Neuronal stem cell (in vitro differentiated cells): ENCODE data around the gene BLCAP.

Experiments used
- DNase-seq: peaks from one replicate; pipeline ENCODE4 v3.0.0-alpha.2; 2013; ENCODE audit warnings: low spot score
- H2AFZ ChIP-seq: one replicate; pipeline ENCODE4 v1.6.1; 2013; ENCODE audit warnings: mild to moderate bottlenecking, low read length, inconsistent platforms
- H2AK5ac ChIP-seq: 2 replicates; pipeline ENCODE4 v1.6.1; 2013; ENCODE audit warnings: low read depth, mild to moderate bottlenecking, inconsistent platforms, low read length, moderate library complexity, mixed read lengths
- H2BK120ac ChIP-seq: 2 replicates; pipeline ENCODE4 v1.6.1; 2013; ENCODE audit warnings: low read depth, mild to moderate bottlenecking, inconsistent platforms, low read length, moderate library complexity, mixed read lengths
- H2BK12ac ChIP-seq: one replicate; pipeline ENCODE4 v1.6.1; 2013; ENCODE audit warnings: low read length, inconsistent platforms
- H2BK15ac ChIP-seq: 2 replicates; pipeline ENCODE4 v1.6.1; 2013; ENCODE audit warnings: mild to moderate bottlenecking, low read length, inconsistent platforms, mixed read lengths
- H2BK5ac ChIP-seq: one replicate; pipeline ENCODE4 v1.6.1; 2013; ENCODE audit warnings: inconsistent platforms, mild to moderate bottlenecking, low read length, moderate library complexity
- H3K14ac ChIP-seq: one replicate; pipeline ENCODE4 v1.6.1; 2013; ENCODE audit warnings: low read length, inconsistent platforms
- H3K18ac ChIP-seq: 2 replicates; pipeline ENCODE4 v1.6.1; 2013; ENCODE audit warnings: low read length, inconsistent platforms
- H3K23ac ChIP-seq: 2 replicates; pipeline ENCODE4 v1.6.1; 2013; ENCODE audit warnings: low read depth, mild to moderate bottlenecking, mixed read lengths, low read length, inconsistent platforms; ENCODE audit not compliant: poor library complexity
- H3K27ac ChIP-seq: replicated peaks from 3 replicates; pipeline ENCODE4 v1.5.1; 2013; ENCODE audit warnings: low read length, inconsistent platforms
- H3K27me3 ChIP-seq, 3 experiments: 2 replicates each; pipeline ENCODE4 v1.6.1; 2013; ENCODE audit warnings: low read length in 3 of 3, mild to moderate bottlenecking in 2 of 3, inconsistent platforms in 1 of 3, low read depth in 1 of 3, mixed read lengths in 1 of 3, moderate library complexity in 1 of 3; ENCODE audit not compliant: control insufficient read depth in 3 of 3, insufficient read depth in 3 of 3
- H3K36me3 ChIP-seq, 2 donors: replicated peaks in 1 of 2; 2 replicates each; pipeline ENCODE4 v1.6.1; 2013; ENCODE audit warnings: low read length in 2 of 2; ENCODE audit not compliant: control insufficient read depth in 2 of 2, insufficient read depth in 2 of 2
- H3K4ac ChIP-seq: 2 replicates; pipeline ENCODE4 v1.6.1; 2013; ENCODE audit warnings: inconsistent platforms, mild to moderate bottlenecking, low read length, moderate library complexity
- H3K4me1 ChIP-seq, 2 donors: 1 replicate in 1 of 2; 2 replicates in 1 of 2; pipeline ENCODE4 v1.6.1; 2013; ENCODE audit warnings: low read length in 2 of 2, low read depth in 1 of 2; ENCODE audit not compliant: control insufficient read depth in 2 of 2, insufficient read depth in 1 of 2
- H3K4me2 ChIP-seq: one replicate; pipeline ENCODE4 v1.6.1; 2013; ENCODE audit warnings: mild to moderate bottlenecking, low read length, inconsistent platforms; ENCODE audit not compliant: insufficient read depth, poor library complexity, severe bottlenecking
- H3K4me3 ChIP-seq, 2 donors: 2 replicates each; pipeline ENCODE4 v1.5.1; 2013; ENCODE audit warnings: low read length in 2 of 2, mild to moderate bottlenecking in 2 of 2, inconsistent platforms in 1 of 2, moderate library complexity in 1 of 2
- H3K79me1 ChIP-seq: one replicate; pipeline ENCODE4 v1.6.1; 2013; ENCODE audit warnings: low read depth, mild to moderate bottlenecking, inconsistent platforms, low read length, moderate library complexity
- H3K9ac ChIP-seq: one replicate; pipeline ENCODE4 v1.6.1; 2013; ENCODE audit warnings: mild to moderate bottlenecking, low read depth, low read length, inconsistent platforms; ENCODE audit not compliant: poor library complexity
- H3K9me3 ChIP-seq, 2 donors: replicated peaks in 1 of 2; 2 replicates each; pipeline versions ENCODE3 to v1.6.1; 2013; ENCODE audit warnings: low read length in 2 of 2, mild to moderate bottlenecking in 2 of 2, inconsistent platforms in 1 of 2, low read depth in 1 of 2, mixed read lengths in 1 of 2, moderate library complexity in 1 of 2; ENCODE audit not compliant: control insufficient read depth in 2 of 2, insufficient read depth in 1 of 2
- H4K8ac ChIP-seq: one replicate; pipeline ENCODE4 v1.6.1; 2013; ENCODE audit warnings: low read depth, mild to moderate bottlenecking, inconsistent platforms, low read length, moderate library complexity
- H4K91ac ChIP-seq: one replicate; pipeline ENCODE4 v1.6.1; 2013; ENCODE audit warnings: low read length, low read depth, mild to moderate bottlenecking, inconsistent platforms; ENCODE audit not compliant: poor library complexity
- WGBS, 2 donors: extraction: QIAGEN DNeasy Blood & Tissue Kit; methylation state at CpG; one replicate each; pipeline ENCODE4 v1.1.7; 2013; ENCODE audit warnings: missing lambda C conversion rate in 2 of 2, mixed read lengths in 1 of 2; ENCODE audit not compliant: insufficient read length in 2 of 2, insufficient replicate concordance in 1 of 2; ENCODE audit errors: extremely low coverage in 2 of 2; 5-methylcytosine and 5-hydroxymethylcytosine counted together

BLCAP gene

DNA sequence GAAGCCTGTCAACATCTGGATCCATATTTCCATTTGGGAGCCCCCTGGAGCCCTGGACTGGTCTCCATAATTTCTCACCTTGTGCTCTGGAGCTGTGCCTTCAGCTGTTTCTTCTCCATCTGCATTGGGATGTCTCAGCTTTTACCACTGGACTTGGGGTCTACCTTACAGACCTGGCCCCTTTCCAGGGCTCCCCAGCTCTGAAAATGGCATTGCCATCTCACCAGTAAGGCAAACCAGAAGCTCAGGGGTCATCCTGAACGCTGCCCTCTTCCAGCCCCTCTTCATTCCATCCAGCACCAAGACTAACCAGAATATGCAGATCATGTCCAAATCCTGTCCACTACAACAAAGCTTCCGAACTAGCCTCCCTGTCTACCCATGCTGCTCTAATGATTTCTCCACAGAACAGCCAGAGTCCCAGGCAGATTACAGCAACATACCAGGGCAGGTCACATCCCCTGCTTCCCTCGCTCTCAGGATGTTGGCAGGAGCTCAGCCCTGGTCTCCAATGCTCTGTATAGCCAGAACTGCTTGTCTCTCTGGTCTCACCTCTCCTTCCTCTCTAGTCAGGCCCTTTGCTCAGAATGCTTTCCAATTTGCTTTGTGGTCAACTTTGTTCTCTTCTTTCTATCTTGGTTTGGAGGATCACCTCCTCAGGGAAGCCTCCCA, 24.3 kb downstream of the BLCAP start:
- Histone ChIP-seq H4K91ac (no peak overlapping the region), H2BK120ac (no peak overlapping the region), H3K23ac (no peak overlapping the region), H3K4me3 (no peak overlapping the region), H3K9me3 (no peaks in the 10 kb centered on the region), H3K18ac (no peak overlapping the region), H3K27ac (no peak overlapping the region), H2BK15ac (no peak overlapping the region), H3K4me2 (no peak overlapping the region), H4K8ac (no peak overlapping the region), H2AFZ (no peak overlapping the region), H2BK12ac (no peak overlapping the region), H3K79me1 (no peaks in the 10 kb centered on the region), H3K14ac (no peak overlapping the region), H3K36me3 (peaks cover 3 to 8% of the 10 kb centered on the region in 2 donors), H3K9ac (no peak overlapping the region), H2AK5ac (no peak overlapping the region), H3K4ac (no peak overlapping the region), H2BK5ac (no peak overlapping the region), H3K27me3 (no peaks in the 10 kb centered on the region), H3K4me1 (peaks cover 3 to 25% of the 10 kb centered on the region in 2 donors)
- WGBS, 2 donors, result no CpG with 5 or more reads among the region's 3 CpGs
- DNase-seq, result no peak

DNA sequence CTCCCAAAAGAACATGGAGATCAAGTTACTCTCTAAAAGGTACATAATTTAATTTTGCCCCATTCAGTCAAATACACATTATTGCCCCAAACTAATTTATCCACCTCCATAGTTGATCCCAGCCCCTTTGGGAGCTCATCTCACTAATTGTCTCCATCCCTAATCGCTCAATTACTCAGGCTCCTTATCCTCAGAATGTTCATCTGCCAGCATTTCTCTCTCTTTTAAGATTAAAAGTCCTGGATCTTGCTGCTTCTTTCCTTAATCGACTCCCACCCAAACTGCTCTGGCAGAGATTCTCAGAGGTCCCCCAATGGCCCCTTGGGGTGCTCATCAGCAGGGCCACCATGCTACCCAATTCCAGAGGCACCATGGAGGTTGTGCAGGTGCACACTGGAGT, 25.0 kb downstream of the BLCAP start:
- Histone ChIP-seq H3K79me1 (no peaks in the 10 kb centered on the region), H3K9ac (no peak overlapping the region), H2BK12ac (no peak overlapping the region), H2BK120ac (no peak overlapping the region), H2AK5ac (peak overlapping the region; percentile 17), H4K8ac (no peak overlapping the region), H3K14ac (no peak overlapping the region), H3K36me3 (peaks cover under 1 to 3% of the 10 kb centered on the region in 2 donors), H3K23ac (no peak overlapping the region), H3K9me3 (no peaks in the 10 kb centered on the region), H3K4me3 (no peak overlapping the region), H3K27ac (no peak overlapping the region), H3K4me1 (peaks cover 3 to 25% of the 10 kb centered on the region in 2 donors), H3K18ac (peak overlapping the region; percentile 23), H2BK15ac (no peak overlapping the region), H3K4me2 (no peak overlapping the region), H3K27me3 (no peaks in the 10 kb centered on the region), H2AFZ (no peak overlapping the region), H3K4ac (no peak overlapping the region), H2BK5ac (no peak overlapping the region), H4K91ac (no peak overlapping the region)
- DNase-seq, result no peak
- no CpG with 5 or more reads among the region's 2 CpGs for WGBS, 2 donors

DNA sequence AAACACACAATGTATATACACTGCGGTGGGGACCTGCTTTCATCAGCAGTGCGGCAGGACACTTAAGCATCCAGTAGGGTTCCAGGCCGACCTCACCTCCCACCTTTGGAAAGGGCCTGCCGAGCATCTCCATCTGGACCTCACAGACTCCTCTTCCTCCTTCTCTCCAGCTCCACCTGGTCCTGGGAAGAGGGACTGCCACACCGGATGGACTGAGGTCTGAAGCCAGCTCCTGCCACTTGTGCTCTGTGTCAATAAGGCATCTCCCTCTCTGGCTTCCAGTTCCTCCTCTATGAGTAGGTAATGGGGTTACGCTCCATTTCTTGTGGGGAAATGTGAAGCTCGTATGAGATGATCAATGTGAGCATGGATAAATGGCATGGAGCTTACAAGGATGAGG, 25.7 kb downstream of the BLCAP start:
- Histone ChIP-seq H2BK120ac (no peak overlapping the region), H3K27ac (no peak overlapping the region), H2AK5ac (peak overlapping the region; percentile 83), H3K9ac (no peak overlapping the region), H2BK5ac (no peak overlapping the region), H2BK12ac (no peak overlapping the region), H3K4me3 (no peak overlapping the region), H3K27me3 (no peaks in the 10 kb centered on the region), H3K36me3 (peaks cover 0 to 3% of the 10 kb centered on the region in 2 donors), H4K91ac (no peak overlapping the region), H3K4me1 (peaks cover 3 to 25% of the 10 kb centered on the region in 2 donors), H3K4ac (no peak overlapping the region), H3K79me1 (no peaks in the 10 kb centered on the region), H3K18ac (peak overlapping the region; percentile 29), H2BK15ac (no peak overlapping the region), H3K23ac (no peak overlapping the region), H3K4me2 (no peak overlapping the region), H3K9me3 (no peaks in the 10 kb centered on the region), H2AFZ (no peak overlapping the region), H3K14ac (no peak overlapping the region), H4K8ac (no peak overlapping the region)
- no peak for DNase-seq
- no CpG with 5 or more reads among the region's 7 CpGs for WGBS, 2 donors

DNA sequence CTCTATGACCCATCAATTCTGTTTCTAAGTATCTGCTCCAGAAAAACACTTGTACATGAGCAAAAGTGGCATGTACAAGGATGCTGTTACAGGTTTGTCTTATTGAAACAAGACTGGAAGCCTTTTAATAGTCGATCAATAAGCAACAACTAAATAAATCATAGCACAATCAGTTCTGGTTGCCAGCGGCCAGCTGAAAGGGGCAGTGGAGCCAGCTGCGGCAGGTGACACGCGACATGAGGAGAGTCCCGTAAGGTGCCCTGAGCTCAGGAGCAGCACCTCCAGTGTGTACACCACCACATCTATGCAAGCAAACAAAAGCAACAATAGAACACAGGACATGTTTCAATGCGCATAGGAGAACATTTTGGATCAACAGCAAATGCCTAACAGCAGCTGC, 27.4 kb downstream of the BLCAP start:
- H3K36me3 ChIP-seq, result peaks cover 0 to 3% of the 10 kb centered on the region in 2 donors
- no peak for DNase-seq
- WGBS, 2 donors, result no CpG with 5 or more reads among the region's 7 CpGs
- H2BK120ac ChIP-seq, result no peak overlapping the region
- H3K9me3 ChIP-seq, result no peaks in the 10 kb centered on the region
- no peak overlapping the region for H3K4ac ChIP-seq
- no peak overlapping the region for H3K23ac ChIP-seq
- no peaks in the 10 kb centered on the region for H3K27me3 ChIP-seq
- no peak overlapping the region for H2AK5ac ChIP-seq
- H3K27ac ChIP-seq, result no peak overlapping the region
- no peak overlapping the region for H4K8ac ChIP-seq
- H3K4me3 ChIP-seq, result no peak overlapping the region
- peak overlapping the region; percentile 9 for H3K14ac ChIP-seq
- H3K79me1 ChIP-seq, result no peaks in the 10 kb centered on the region
- H4K91ac ChIP-seq, result no peak overlapping the region
- H2BK5ac ChIP-seq, result no peak overlapping the region
- no peak overlapping the region for H2AFZ ChIP-seq
- no peak overlapping the region for H2BK15ac ChIP-seq
- H2BK12ac ChIP-seq, result no peak overlapping the region
- H3K18ac ChIP-seq, result no peak overlapping the region
- H3K4me1 ChIP-seq, result peaks cover 3 to 15% of the 10 kb centered on the region in 2 donors
- H3K9ac ChIP-seq, result no peak overlapping the region
- no peak overlapping the region for H3K4me2 ChIP-seq
